Heart left ventricle (tissue), 13 donors: ENCODE measurements around the gene LPIN3.

Experiments used
- POLR2A ChIP-seq, 2 donors: fragments of 450-650 bp; IDR thresholded peaks; one replicate each; pipeline ENCODE4 v1.6.1; 2017; ENCODE audit warnings: antibody characterized with exemption in 2 of 2, mild to moderate bottlenecking in 2 of 2, moderate library complexity in 2 of 2
- TF ChIP-seq, protein P1 (sequence below), 12 donors: fragments of 200-600 bp; sonication (generic) in 4 of 12; IDR thresholded peaks; one replicate each; pipeline versions ENCODE4 v1.5.0 to v1.8.0; 2018 to 2022; ENCODE audit warnings: antibody characterized with exemption in 12 of 12, mild to moderate bottlenecking in 5 of 12
- donor health status: ischemic (EF 13 %, LVEDD 7.1; RV severe dilation, severe dysfunction).
- donor health status: DM: no; HTN: yes; CAD: no.
- donor health status: DM: no; HTN: no; CAD: no.
- donor health status: ischemic (EF 25% LVEDD 6.9; RV normal size, moderate dysfunction).
- donor health status: ischemic (EF 25% LVEDD 5.7; RV mildly dilated, moderate dysfunction).
- donor health status: ischemic (EF 35%, LVEDD 5.7; RV mildly dilated, moderate dysfunction).
- donor health status: nonischemic (EF 11% LVEDD 7.7; RV severe dilation, severe dysfunction).
- donor health status: DM: yes; HTN: yes; CAD: no.
- donor health status: PGD.
- donor health status: ischemic (EF 29% LVEDD 5.4; RV normal size, mild dysfunction).
- donor health status: nonischemic (EF 23%, LVEDD 6.1; RV moderate dilation, normal function).

DNA sequence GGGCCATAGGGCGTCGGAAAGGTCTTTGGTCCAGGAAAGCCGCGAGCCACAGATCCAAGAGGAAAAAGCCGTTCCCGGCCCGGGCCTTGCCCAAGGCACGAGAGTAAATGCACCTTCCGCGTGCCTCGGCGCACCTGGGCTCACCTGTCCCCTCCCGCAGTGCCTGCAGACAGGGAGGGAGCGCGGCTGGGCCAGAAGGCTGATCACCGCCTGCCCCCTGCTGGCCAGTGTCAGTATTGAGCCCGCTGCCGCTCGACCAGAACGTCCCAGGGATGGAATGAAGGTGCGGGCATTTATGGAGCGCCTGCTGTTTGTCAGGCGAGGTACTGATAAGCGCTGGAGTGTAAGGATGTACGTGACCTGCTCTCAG is 679 bp upstream of the LPIN3 start:
- TF ChIP-seq, protein P1, sequence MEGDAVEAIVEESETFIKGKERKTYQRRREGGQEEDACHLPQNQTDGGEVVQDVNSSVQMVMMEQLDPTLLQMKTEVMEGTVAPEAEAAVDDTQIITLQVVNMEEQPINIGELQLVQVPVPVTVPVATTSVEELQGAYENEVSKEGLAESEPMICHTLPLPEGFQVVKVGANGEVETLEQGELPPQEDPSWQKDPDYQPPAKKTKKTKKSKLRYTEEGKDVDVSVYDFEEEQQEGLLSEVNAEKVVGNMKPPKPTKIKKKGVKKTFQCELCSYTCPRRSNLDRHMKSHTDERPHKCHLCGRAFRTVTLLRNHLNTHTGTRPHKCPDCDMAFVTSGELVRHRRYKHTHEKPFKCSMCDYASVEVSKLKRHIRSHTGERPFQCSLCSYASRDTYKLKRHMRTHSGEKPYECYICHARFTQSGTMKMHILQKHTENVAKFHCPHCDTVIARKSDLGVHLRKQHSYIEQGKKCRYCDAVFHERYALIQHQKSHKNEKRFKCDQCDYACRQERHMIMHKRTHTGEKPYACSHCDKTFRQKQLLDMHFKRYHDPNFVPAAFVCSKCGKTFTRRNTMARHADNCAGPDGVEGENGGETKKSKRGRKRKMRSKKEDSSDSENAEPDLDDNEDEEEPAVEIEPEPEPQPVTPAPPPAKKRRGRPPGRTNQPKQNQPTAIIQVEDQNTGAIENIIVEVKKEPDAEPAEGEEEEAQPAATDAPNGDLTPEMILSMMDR (IDR thresholded peaks at IDR 0.05) = peak; percentile 97 to 100 (median 98)
- no peak for TF ChIP-seq POLR2A (IDR thresholded peaks at IDR 0.05)
